RKO (cell line): ENCODE measurements around the gene TSN.
A peak's percentile ranks its signal among the peaks of the same experiment; 100 is the strongest.

ENCODE experiments used
- DNase-seq: peaks from one replicate; pipeline ENCODE4 v3.0.0-alpha.2; 2016; ENCODE audit warnings: low spot score

Gene TSN

GRCh38 chr2:121746071-121746578 is 9.3 kb upstream of the TSN start:
- DNase-seq, result no peak

- DNase-seq, result peak; percentile 42
Observed at GRCh38 chr2:121748202-121748601, 7.2 kb upstream of the TSN start.

- DNase-seq, result no peak
Observed at GRCh38 chr2:121754851-121755236, 607 bp upstream of the TSN start.

GRCh38 chr2:121764681-121765228 is 9.3 kb downstream of the TSN start:
- DNase-seq, result no peak

- no peak for DNase-seq
Observed at GRCh38 chr2:121766624-121767023, 11.2 kb downstream of the TSN start.

- no peak for DNase-seq
Observed at GRCh38 chr2:121768143-121768755, 12.8 kb downstream of the TSN start.

GRCh38 chr2:121771976-121772742 is 16.7 kb downstream of the TSN start:
- no peak for DNase-seq

- DNase-seq, result no peak
Observed at GRCh38 chr2:121774235-121774634, 18.8 kb downstream of the TSN start.

- no peak for DNase-seq
Observed at GRCh38 chr2:121776361-121776760, 20.9 kb downstream of the TSN start.

GRCh38 chr2:121776885-121777698 is 21.6 kb downstream of the TSN start:
- no peak for DNase-seq

- DNase-seq, result no peak
Observed at GRCh38 chr2:121777699-121778058, 22.2 kb downstream of the TSN start.

- DNase-seq, result no peak
Observed at GRCh38 chr2:121778741-121779487, 23.5 kb downstream of the TSN start.

- DNase-seq, result no peak
Observed at GRCh38 chr2:121783180-121783579, 27.7 kb downstream of the TSN start.

- no peak for DNase-seq
Observed at GRCh38 chr2:121788685-121789084, 33.2 kb downstream of the TSN start.

GRCh38 chr2:121790276-121790956 is 35.0 kb downstream of the TSN start:
- DNase-seq, result peak; percentile 87

GRCh38 chr2:121791290-121791689 is 35.8 kb downstream of the TSN start:
- no peak for DNase-seq

- DNase-seq, result no peak
Observed at GRCh38 chr2:121791801-121792221, 36.4 kb downstream of the TSN start.

GRCh38 chr2:121793816-121794215 is 38.4 kb downstream of the TSN start:
- DNase-seq, result no peak

- DNase-seq, result no peak
Observed at GRCh38 chr2:121794233-121794632, 38.8 kb downstream of the TSN start.

- no peak for DNase-seq
Observed at GRCh38 chr2:121796239-121796638, 40.8 kb downstream of the TSN start.

GRCh38 chr2:121798617-121799016 is 43.2 kb downstream of the TSN start:
- no peak for DNase-seq
